ENCODE measurements around the gene MIA2.
"Not testable (repeated sequence)": the region's sequence is repeated elsewhere in the genome, so short reads cannot be mapped to it uniquely, and the experiment has no call there.

The MIA2 gene

DNA sequence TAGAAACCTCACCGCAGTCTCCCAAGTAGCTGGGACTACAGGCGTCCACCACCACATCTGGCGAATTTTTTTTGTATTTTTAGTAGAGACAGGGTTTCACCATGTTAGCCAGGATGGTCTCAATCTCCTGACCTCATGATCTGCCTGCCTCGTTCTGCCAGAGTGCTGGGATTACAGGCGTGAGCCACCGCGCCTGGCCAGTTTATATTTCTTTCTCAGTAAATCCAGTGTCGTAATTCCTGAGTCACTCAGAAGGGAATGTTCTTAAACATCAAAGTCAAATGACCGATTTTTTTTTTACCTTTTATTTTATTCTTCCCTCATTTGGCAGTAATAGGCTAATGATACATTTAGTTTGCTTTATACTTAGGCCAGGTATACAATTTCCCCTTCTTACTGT lies 118.0 kb downstream of the MIA2 start:
- no peak for DNase-seq

DNA sequence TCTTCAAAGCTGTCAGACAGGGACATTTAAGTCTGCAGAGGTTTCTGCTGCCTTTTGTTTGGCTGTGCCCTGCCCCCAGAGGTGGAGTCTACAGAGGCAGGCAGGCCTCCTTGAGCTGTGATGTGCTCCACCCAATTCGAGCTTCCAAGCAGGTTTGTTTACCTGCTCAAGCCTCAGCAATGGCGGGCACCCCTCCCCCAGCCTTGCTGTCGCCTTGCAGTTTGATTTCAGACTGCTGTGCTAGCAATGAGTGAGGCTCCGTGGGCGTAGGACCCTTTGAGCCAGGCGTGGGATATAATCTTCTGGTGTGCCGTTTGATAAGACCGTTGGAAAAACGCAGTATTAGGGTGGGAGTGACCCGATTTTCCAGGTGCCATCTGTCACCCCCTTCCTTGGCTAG lies 125.4 kb downstream of the MIA2 start:
- not testable (repeated sequence) for DNase-seq

DNA sequence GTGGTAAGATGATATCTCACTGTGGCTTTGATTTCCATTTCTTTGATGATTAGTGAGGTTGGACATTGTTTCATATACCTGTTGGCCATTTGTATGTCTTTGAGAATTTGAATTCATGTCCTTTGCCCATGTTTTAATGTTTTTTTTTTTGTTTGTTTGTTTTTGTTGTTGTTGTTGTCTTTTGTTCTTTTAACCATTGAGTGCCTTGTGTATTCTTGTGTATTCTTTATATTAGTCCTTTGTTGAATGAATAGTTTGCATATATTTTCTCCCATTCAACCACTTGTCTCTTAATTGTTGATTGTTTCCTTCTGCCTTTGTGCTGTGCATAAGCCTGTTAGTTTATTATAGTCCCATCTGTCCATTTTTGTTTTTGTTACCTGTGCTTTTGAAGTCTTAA lies 126.6 kb downstream of the MIA2 start:
- no peak for DNase-seq

DNA sequence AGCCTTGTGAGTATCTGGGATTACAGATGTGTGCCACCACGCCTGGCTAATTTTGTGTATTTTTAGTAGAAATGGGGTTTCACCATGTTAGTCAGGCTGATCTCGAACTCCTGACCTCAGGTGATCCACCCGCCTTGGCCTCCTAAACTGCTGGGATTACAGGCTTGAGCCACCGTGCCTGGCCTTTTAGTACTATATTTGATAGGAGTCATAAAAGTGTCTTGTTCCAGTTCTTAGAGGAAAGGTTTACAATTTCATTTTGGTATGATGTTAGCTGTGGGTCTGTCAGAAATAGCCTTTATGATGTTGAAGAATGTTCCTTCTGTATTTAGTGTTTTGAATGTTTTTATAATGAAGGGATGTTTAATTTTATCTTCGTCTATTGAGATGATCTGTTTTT lies 127.8 kb downstream of the MIA2 start:
- not testable (repeated sequence) for DNase-seq

DNA sequence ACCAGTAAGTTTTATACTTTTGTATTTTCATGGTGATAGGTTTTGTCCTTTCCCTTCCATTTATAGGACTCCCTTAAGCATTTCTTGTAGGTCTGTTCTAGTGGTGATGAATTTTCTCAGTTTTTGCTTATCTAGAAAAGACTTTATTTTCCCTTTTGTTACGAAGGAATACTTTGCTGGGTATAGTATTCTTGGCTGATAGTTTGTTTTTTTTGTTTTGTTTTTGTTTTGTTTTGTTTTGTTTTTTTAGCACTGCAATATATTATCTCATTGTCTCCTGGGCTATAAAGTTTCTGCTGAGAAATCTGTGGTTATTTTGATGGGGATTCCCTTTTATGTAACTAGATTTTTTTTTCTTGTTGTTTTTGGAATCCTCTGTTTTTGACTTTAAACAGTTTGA lies 130.8 kb downstream of the MIA2 start:
- DNase-seq = no peak

DNA sequence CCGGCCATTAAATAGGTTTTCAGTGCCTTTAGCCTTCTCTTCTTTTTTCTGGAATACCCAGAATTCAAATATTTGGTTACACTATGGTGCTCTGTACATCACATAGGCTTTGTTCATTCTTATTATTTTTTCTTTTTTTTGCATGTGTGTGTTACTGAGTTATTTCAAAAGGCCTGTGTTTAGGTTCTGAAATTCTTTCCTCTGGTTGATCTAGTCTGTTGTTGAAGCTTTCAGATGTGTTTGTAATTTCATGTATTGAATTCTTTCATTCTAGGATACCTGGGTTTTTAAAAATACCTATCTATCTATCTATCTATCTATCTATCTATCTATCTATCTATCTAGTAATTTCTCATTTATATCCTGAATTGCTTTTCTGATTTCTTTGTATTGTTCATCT lies 131.6 kb downstream of the MIA2 start:
- no peak for DNase-seq

DNA sequence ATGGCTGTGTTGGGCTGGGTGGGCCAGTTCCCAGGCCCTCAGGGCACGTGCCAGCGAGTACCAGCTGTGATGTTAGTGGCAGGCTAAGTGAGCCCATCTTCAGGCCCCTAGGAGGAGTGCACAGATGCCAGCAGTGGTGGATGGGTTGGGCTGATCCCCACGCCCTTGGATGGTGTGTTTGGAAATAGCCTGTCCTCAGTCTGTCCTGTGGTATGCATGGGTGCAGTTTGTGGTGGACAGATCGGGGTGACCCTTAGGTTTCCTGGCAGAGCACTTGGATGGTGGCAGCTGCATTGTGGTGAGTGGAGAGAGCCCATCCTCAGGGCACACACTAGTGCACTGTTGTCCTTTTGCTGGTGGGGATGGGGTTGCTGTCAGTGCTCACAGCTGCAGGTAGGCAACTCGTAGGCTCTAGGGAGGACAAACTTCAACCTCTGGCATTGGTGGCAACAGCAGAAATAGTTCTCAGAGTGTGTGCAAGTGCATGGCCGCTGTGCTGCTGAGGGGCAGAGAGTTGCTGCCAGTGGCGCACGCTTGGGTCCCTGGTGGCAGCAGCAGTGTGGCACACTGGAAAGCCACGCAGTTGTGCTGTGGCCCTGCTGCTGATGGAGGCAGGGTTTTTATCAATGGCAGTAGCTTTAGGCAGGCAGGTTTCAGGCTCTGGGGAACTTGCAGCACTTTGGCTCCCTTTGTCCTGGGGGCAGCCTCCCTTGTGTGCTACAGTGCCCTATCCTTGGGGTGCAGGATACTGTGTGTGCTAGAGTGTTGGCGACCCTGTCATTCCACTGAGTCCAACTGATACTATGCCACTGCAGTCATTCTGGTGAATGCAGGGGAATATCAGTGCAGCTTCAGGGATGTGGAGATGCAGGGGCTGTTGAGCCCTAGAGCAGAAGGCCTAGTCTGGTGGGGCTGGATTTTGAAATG lies 133.0 kb downstream of the MIA2 start:
- no peak for DNase-seq

DNA sequence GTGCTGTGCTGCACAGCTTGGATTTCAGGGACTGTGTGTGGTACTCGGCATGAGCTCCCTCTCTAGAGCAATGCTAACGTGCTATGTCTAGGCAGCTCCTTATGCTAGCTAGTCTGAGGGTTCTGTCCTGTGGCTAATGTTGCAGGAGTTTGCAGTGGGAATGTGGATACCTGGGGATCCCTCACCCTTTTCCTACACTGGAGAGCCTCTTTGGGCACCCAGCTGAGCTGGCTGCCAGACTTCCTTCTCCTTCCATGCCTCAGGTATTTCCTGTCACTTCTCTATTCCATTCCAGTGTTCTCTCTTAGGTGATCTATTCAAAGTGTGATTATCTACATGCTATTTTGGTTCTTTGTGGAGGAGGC lies 133.7 kb downstream of the MIA2 start:
- no peak for DNase-seq

DNA sequence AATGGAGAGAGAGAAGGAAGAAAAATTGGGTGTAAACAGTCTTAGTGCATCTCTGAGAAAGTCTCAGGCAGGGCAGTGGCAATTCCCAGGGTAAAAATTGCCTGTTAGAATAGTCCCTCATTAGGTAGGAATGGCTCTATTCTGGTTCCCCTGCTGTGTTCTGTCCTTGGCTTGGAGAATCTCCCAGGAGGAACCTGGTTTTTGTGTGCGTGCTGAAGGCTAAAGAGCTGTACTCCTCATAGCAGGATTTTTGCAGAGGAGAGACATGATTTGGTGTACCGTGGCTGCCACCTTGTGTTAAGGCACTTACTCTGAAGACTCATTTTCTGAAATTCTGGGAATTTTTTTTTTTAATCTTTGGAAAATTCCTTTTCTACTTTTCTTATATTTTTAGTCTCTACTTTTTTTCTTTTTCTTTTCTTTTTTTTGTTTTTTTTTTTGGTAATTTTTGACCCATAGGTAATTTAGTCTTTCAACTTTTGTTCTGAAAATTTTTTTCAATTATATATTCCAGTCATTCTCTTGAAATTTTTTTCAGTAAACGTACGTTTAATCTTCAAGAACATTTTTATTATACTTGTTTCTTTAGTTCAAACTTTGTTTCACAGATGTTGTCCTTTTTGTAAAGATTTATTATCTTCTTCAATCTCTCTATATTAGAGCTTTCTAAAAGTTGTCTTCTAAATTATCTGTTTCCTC lies 134.7 kb downstream of the MIA2 start:
- DNase-seq = peak in 1 of 2 donors; percentile 30

DNA sequence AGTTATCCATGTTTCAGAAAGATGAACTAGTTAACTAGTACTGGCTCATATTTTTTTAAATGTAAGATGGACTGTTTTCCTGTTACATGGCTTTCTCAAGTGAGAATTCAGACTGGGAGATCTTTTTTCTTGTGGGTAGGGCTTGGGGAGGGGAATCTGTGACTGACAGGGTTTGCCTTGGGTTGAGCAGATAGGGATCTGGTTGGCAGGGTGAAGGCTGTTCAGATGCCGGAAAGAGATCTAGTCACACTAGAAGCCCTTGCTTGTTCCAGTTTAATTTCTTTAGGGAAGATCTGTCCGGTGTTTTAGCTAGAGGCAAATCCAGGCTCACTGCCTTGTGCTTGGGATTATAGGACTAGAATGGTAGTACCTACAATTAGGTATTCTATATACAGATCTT lies 135.3 kb downstream of the MIA2 start:
- DNase-seq = no peak

DNA sequence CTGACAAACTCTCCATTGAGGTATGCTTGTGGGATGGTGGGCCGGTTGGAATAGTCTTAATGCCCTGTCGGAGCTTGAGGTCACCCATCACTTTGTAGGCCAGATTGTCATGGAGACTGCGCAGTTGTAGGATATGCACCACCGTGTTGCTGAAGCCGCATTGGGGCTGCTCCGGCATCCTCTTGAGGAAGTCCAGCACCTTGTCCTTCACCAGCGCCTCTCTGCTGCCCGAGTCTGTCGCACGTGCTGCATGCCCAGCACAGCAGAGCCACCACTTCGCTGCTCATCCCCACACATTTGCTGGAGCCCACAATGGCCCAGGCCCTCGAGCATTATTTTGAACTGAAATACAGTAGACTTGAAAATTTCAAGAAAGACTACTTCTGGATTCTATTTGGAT lies 136.7 kb downstream of the MIA2 start:
- no peak for DNase-seq

DNA sequence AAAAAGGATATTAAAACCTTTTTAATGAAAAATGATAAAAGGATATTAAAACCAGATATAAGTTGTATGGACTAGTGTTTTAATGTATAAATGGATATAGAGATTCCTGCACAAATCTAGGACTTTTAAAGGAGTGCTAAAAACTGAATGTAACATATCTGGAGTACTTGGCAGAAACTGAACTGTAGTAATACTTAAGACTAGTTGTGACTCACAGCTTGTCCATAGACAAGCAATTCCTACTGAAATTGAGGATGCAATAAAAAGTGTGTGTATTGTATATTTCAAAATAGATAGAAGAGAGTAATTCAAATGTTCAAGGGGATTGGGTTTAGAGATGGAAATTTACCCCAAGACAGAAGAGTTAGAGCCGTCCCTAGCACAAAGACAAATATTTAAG lies 138.9 kb downstream of the MIA2 start:
- no peak for DNase-seq

DNA sequence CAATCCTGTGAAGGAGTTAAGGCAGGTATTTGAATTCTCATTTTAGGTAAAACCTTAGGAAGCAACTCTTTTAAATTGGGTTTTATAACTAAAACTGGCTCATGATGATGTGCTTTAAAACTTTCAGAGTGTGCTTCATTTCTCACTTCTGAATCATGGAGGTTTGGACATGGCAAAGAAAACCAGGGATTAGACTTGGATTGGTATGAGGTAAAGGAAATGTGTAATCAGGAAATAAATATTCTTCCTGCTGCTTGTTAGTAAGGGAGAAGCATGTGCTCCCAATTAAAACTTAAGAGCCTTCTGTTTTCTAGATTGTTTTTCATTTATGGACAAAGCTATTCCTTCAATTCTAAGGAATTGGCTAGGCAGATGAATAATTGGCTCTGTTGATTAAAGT lies 141.1 kb downstream of the MIA2 start:
- DNase-seq = no peak

DNA sequence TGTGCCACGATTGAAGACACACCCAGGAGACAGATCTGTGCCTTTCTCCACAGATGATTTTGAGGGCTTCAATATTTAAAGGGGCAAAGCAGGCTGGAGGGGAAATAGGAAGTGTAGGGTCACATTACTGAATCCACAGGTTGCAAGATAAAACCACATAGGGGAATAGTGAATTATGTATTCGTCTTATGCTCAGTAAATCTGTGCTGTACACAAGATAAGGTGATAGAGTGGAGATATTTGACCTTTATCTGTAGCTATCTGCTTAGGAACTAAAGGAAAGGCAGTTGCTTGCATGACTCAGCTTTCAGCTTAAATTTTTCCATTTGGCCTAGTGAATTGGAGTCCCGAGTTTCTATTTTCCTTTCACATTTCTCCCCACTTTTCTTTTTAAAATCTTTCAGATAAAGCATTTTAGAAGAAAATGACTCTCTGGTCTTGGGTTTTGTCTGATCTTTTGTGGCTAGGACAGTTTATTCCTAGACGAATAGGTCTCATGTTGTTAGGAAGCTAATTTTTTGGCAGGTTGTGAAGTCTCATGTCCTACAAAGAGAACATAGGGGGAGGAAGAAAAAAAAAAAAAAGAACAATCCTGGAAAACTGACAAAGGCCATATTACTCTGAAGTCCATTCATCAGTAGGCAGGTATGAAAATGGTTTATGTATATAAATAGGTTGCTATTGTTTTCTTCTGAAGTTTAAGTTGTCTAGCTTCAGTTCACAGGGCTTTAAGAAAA lies 143.1 kb downstream of the MIA2 start:
- no peak for DNase-seq

DNA sequence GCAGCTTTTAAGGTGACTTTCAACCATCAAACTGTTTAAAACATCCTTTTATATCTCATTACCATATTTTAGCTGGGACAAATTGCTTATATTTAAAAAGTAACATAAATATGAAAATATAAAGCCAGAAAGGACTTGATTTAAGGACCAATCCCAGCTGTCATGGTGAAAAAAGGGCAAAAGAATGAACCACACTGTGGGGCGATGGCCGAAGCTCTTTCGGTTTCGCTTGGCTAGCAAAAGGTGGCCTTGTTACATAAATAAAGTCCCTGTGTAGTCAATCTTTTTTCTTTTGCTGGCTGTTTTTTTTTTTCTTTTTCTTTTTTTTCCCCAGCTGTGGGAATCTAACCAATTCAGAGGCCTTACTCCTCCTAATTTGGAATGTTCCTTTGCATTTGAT lies 147.7 kb downstream of the MIA2 start:
- no peak for DNase-seq

DNA sequence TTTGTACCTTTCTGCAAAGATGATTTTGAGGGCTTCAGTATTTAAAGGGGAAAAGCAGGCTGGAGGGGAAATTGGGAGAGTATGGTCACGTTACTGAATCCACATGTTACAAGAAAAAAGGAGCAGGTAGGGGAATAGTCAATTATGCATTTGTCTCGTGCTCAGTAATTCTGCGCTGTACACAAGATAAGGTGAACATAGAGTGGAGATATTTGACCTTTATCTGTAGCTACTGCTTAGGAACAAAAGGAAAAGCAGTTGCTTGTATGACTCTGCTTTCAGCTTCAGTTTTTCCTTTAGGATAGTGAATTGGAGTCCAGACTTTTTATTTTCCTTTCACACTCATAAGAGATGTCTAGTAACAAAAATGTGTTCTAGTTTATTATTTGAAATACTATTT lies 148.7 kb downstream of the MIA2 start:
- no peak for DNase-seq

DNA sequence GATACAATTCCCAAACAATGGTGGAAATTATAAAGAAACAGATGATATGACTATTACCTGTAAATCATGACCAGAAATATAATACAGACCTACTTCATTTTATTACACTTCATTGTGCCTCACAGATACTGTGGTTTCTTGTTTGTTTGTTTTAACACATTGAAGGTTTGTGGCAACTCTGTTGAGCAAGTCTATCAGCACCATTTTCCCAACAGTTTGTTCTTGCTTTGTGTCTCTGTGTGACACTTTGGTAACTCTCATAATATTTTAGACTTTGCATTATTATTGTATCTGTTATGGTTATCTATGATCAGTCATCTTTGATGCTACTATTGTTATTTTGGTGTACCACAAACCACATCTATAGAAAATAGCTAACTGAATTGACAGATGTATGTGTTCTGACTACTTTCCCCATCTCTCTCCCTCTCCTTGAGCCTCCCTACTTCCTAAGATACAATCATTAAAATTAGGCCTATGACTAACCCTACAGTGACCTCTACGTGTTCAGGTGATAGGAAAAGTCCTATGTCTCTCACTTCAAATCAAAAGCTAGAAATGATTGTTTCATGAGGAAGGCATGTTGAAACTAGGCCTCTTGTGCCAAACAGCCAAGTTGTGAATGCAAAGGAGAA lies 149.4 kb downstream of the MIA2 start:
- DNase-seq = no peak

DNA sequence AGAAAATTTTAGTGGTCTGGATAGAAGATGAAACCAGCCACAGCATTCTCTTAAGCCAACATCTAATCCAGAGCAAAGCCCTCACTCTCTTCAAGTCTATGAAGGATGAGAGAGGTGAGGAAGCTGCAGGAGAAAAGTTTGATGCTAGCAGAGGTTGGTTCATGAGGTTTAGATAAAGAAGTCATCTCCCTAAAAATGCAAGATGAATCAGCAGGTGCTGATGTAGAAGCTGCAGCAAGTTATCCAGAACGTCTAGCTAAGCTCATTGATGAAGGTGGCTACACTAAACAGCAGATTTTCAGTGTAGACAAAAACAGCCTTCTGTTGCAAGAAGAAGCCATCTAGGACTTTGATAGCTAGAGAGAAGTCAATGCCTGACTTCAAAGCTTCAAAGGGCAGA lies 150.0 kb downstream of the MIA2 start:
- no peak for DNase-seq

DNA sequence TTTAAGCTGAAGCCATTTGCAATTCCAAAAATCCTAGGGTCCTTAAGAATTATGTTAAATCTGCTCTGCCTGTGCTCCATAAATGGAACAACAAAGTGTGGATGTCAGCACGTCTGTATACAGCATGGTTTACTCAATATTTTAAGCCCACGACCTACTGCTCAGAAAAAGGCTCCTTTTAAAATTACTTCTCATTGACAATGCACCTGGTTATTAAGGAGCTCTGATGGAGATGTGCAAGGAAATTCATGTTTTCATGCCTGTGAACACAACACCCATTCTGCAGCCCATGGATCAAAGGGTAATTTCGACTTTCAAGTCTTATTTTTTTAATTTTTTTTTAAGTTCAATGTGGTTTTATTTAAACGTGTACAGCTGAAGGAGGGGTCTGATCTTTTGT lies 150.5 kb downstream of the MIA2 start:
- no peak for DNase-seq

DNA sequence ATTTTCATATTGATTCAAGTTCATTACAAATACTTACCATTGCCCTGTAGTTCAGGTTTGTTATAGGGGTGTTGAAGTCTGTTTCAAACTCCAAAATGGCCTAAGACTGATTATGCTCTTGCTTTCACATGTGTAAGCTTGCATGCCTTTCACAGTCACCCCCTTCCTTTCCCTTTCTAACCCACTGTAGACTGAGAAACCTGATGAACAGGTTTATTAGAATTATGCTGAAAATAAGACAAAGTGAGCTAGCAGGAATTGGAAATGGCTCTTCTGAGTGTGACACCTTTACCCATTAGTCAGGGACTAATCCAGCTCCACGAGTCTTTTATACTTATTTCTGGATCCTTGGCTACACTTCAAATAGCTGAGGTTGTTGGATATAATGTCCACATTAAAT lies 159.6 kb downstream of the MIA2 start:
- no peak for DNase-seq

DNA sequence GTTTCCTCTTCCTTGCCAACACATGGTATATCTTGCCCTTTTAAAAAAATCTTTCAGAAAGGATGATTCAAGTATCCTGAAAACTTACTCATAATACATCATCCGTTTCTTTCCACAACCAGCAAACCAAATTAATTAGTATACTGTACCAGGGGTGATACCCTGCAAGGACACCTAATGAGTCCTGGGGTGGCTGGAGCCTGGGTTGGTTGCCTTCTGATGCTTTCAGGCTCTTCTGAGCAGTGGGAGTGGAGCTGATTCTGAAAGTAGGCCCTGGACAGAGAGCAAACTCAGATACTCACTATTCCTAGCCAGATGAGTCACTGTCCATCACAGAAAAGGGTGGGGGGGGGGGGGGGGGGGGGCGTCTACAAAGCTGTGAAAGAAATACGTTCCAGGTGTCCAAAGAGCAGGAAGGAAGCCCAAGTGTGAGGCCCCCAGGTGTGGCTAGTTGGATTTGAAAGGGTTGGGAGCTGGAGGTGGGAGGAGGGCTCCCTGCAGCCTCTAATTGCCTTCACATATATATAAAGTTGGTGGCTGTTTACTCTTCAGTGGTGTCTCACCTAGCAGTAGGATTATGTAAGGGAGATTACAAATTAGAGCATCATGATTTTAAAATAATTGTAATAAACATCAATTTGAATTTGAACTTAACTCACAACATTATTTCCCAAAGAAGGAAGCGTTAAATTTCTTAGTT lies 162.0 kb downstream of the MIA2 start:
- DNase-seq = no peak

DNA sequence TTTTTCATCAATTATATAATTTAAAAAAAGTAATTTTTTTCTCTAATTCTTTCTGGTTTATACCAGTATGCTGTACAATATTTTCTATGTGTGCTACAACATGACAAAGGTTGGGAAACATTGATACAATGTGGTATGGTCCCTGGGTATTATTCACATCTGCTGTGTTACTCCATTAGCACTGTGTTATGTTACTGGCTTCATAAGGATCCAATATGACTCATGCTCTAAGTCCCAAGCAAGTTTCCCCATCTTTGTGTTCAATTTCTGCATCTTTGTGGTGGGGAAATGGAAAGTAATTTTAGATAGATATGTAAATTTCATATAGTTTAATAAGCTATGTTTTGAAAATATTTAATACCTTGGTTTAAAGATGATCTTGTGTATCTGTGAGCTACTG lies 162.7 kb downstream of the MIA2 start:
- DNase-seq = no peak

DNA sequence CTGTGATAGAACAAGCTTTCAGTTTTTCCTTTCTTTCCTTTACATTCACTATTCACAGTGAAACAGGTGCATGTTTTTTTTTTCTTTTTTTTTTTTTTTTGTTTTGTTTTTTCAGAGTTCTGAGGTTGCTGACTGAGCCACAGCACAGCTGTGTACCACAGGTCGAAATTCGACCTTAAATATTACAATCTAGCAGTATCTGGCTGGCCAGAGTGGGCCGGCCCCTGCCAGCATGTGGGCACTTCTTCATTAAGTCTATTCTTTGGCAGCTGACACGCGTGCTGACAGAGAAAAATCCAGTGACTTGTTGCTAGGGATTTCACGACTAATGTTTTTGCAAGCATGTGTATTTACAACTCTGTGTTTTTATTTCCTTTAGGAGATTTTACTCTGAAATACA lies 164.7 kb downstream of the MIA2 start:
- DNase-seq = no peak

Data from bone marrow (tissue), 2 donors.